ENCODE results near the gene COL23A1.
"Not testable (repeated sequence)": the region's sequence is repeated elsewhere in the genome, so short reads cannot be mapped to it uniquely, and the experiment has no call there.

Gene COL23A1

DNA sequence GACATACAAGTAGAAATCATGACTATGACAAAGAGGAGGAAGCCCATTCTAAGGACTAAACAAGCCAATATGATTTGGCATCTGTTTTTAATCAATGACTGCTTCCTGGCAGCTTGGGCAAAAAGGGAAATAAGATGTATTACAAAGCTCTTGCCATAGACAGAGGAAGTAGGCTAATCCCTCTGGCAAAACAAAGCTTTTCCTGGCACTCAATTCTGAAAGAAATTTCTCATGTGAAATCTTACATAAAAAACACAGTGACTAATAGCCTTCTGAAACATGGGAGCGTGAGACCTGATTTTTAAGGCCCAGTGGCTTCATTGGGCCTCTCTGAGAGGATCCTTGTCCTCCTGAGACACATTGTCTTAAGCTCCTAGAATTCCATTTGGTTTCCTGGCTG is 93.6 kb downstream of the COL23A1 start:
- DNase-seq, result no peak

DNA sequence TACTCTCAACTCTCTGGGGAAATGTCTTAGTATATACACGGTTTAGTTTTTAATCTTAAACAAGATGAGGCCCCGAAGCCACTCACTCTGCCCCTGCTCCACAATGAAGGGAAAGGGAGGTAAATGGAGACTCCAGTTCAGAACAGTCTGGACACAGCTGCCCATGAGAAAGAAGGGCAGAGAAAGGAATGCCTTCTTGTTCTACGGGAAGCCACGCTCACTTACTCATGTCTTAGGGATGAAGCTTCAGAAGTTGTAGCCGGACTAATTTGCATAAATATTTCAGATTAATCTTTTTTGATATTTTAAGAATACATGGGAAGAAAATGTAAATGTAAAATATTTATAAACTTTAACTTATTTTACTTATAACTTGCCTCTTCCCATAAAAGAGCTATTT is 94.0 kb downstream of the COL23A1 start:
- DNase-seq, result no peak

DNA sequence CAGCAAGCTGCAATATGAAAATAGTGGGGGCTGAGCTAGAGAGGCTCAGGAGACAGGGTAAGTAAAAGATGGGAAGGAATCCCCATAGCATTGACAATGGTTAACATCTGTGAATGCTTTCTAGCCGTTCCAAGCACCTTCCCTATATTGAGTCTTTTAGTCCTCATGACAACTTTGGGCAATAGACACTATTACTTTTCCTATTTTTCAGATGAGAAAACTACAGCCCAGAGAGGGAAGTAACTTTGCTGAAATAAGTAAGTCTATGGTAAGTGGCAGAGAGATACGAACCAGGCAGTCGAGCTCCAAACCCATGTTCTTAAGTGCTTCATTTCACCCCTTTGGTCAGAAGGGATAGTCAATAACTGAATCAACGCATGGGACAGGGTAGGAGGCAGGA is 94.5 kb downstream of the COL23A1 start:
- no peak for DNase-seq

DNA sequence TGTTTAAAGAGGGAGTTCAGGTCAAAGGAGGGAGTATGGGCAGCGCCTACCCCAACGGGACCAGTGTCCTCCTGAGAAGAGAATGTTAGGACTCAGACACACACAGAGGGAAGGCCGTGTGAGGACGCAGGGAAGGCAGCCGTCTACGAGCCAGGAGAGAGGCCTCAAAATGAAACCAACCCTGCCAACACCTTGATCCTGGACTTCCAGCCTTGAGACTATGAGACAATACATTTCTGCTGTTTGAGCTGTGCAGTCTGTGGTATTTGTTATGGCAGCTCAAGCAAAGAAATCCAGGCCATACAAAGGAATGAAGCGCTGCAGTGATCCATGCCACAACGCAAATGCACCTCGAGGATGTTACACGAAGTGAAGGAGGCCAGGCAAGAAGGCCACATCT is 97.9 kb downstream of the COL23A1 start:
- DNase-seq, result no peak

DNA sequence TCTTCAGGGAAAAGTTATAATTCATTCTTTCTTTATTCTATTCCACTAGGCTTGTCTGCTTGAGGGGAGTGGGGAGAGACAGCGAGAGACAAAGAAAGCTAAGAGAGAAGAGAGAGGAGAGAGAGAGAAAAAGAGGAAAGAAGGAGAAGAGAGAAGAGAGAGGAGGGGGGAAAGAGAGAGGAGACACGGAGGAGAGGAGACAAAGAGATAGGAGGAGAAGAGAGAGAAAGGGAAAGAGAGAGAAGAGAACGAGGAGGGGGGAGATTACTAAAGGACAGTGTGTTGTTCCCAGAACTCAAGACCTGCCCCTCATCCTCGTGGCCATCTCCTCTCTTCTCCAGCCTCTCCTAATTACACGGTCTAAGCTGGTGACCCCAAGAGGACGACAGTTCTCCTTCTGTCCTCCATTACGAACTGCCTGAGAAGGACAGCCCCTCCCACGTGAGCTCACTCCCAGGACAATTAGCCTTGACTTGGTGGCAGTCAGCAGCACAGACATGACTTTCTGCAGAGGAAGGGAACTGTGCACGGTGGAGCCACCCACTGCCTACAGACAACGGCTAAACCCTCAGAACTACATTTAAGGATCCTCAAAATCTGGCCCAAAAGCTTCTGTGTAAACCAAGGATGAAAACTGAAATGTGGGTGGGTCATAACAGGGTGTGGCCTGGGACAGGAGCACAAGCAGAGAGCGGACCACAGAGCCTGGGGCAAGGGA is 99.1 kb downstream of the COL23A1 start:
- DNase-seq, result no peak

DNA sequence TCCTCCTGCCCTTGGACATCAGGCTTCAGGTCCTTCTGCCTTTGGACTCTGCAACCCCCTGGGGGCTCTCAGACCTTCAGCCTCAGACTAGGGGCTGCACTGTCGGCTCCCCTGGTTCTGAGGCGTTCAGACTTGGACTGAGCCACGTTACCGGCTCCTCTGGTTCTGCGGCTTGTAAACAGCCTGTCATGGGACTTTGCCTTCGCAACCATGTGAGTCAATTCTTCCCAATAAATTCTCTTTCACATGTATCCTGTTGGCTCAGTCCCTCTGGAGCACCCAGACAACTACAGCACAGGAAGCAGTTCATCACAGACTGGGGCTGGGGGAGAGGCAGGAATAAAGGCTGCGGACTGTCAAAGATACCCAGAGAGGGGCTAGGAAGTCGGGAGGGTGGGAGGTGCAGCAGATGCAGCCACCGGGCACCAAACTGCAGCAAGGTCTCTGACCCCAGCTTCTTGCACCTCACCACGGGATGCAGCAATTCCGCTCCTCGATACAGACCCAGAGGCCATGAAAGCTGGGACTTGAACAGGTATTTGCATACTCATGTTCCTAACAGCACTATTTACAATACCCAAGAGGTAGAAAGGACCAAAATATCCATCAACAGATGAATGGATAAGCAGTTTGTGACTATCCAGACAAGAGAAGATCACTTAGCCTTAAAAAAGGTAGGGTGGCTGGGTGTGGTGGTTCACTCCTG is 100.8 kb downstream of the COL23A1 start:
- no peak for DNase-seq

DNA sequence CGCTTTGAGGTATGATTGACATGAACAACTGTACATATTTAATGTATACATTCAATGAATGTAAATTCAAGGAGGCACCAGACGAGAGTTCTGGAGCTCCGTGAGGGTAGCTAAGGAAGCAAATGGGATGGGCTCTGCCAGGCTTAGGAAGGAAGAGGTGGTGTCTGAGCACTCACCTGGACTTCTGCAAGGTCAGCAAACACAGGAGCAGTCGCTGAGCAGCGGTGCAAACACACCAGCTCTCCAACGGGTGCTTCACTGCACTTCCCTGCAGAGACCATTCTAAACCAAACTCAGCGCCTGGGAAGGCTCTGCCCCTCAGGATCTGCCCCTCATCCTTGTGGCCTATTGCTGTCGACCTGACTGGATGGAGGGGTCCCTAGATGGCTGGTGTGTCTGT is 101.5 kb downstream of the COL23A1 start:
- DNase-seq, result no peak

DNA sequence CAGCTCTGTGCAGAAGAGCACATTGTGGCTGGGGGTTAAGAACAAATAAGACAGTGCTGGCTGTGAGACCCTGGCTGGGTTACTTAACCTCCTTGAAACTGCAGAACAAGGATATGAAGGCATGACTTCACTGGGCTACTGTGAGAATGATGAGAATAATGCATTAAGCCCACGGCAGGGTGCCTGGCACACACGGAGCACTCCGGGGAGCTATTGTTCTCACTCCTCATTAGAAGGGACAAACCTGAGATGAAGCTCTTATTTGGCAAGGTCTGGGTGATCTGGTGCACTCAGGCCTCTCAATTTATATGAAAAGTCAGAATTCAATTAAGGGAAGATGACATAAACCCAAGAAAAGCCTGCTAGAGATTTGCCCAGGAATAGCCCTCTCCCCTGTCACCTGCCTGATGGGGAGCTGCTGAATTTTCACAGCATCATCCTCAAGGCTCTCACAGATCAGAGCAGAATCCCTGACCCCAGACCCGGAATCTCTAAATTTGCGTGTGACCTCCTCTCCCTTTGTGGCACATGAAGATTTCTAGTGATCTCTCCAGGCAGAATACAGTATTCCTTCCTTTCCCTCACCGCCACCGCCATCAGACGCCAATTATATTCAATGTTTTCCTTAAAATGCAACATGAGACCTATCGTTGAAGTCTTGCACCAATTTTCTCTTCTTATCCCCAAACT is 102.1 kb downstream of the COL23A1 start:
- DNase-seq, result no peak

DNA sequence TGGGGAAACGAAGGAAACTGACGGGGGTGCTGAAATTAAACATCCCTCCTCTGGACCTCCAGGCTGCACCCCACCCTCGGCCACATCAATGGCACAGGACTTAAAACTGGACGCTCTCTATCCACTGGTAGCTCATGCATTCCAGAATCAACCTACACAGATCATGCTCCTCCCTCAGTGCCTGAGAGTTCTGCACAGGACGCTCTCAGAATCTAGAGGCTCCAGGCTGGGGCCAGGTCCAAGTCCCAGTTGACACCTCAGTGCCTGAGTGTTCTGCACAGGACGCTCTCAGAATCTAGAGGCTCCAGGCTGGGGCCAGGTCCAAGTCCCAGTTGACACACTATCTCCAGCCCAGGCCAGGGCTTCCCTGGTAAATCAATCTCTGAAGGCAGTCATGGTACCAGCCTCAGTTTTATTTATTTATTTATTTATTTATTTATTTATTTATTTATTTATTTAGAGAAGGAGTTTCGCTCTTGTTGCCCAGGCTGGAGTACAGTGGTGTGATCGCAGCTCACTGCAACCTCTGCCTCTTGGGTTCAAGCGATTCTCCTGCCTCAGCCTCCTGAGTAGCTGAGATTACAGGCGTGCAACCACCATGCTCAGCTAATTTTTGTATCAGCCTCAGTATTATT is 103.2 kb downstream of the COL23A1 start:
- DNase-seq, result not testable (repeated sequence)

DNA sequence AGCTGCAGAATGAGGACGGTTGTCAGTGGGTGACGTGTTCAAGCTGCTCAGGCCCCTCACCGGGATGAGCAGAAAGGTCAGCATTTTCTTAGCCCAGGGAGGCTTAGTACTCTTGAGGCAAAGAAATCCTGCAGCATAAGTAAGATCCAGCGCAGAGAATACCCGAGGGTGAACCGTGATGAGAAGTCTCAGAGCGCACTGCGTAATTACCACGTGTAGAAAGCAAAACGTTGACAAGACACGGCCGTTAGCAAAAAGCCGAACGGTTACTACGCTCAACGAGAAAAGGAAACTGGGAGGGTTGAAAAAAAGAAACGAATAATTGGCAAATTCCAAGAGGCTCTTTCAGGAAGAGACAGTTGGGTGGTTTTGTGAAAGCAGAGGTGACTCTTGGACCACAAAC is 104.0 kb downstream of the COL23A1 start:
- DNase-seq, result no peak

DNA sequence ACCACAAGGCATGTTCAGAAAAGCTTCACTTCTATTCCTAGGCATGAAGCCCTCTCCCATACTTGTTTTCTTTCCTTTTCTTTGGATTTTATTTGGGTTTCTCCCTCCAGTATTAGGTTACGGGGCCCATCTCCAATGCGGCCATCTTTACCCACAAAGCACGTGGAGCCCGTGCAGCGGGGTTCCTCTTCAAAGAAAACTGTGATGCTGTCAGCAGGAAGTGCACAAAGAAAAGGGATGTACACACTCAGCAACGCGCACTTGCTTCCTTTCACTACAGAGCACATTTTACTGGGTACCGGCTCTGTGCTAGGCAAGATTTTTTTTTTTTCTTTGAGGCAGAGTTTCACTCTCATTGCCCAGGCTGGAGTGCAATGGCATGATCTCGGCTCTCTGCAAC is 106.6 kb downstream of the COL23A1 start:
- no peak for DNase-seq

DNA sequence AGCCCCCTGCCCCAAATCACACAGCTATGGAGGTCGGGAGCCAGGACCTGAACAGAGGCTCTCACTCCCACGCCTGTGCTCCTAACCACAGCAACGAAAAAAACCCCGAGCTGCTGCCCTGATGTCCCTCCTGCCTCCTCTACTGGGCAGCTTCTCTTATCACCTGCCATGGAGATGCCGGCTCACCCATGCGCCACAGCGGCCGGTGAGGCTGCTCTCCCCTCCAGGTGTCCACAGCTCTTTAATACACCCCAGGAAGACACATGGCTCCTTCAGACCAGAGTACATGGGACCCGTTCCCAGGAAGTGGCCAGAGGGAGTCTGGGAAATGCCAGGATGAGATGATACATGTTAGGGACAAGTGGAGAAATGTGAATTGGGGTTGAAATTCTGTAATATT is 110.9 kb downstream of the COL23A1 start:
- no peak for DNase-seq

DNA sequence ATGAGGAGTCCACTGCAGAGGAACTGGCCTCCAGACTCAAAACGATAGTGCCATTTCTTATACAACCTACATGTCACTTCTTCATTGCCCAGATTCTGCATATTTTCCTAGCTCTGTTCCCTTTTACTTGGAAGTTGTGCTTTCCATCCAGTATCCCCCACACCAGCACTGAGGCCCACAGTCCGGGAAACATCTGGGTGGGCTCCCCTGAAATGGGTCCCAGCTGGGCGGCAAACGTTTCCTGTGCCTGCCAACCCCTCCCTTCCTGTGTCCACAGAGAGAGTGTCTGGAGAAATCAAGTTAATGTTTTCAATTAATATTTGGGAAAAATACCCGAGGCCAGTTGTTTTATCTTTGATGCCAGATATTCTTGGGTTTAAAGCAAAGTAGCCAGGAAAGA is 111.8 kb downstream of the COL23A1 start:
- no peak for DNase-seq

DNA sequence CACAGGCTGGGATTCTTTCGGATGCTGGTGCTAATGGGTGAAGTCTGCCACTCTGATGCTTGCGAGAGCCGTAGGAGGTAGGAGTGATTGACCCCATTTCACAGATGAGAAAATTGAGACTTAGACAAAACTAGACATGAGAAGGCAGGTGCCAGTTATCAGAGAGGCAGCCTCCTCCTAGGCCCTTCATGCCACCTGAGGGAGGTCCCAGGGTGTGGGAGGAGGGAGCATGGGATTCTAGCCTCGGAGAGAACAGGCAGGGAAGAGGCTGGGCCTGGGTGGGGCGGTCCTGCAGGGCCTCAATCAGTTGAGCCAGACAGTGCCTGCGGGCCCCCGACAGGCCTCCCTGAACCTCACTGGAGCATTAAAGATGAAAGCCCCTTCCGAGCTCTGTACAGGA is 112.4 kb downstream of the COL23A1 start:
- no peak for DNase-seq

DNA sequence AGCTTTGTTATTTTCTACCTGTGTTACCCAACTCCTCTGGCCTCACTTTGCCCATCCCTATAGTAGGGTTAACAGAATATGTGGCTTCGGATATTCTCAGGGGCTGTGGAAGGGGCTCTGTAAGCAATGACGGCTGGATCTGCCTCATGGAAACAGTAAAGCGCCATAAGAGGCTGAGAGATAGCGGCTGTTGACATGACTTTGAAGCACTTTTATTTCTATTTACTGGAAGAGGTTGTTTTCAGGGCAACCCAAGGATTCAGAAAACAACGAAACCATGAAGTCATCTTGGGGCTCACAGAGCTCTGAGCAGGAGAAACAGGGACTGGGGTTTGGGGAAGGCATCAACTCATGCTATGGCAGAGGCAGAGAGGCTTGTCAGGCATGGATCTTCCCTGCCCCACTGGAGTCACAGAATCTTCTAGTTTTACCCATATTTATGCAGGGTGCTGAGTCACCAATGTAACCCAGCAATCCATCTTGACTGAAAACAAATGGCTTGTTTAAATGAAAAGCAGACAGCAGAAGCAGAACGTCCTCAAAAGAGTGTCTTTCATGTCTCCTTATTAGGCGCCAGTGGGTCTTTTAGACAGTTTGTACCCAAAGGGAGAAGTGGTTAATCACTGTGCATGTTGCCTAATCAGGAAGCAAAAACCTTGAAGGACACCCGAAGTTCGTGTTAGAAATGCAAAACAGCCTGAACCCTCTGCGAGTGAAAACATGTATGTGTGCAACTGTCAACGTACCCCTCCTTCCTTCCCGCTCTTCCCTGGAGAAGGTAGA is 113.0 kb downstream of the COL23A1 start:
- no peak for DNase-seq

DNA sequence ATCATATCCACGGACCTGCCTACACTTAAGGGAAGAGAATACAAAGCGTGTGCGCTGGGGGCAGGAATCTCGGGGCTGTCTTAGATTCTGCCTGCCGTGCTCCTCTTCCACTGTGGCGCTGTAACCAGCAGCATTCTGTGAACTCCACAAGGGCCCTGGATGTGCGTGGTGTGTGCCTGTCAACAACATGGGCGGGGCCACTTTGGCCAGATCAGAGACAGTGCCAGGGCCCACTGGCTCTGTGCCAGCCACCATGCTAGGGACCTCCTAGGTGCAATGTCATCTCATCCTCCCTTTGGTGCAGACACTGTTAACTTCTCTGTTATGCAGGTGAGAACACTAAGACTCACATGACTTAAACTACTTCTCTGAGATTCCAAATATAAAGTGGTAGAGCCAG is 113.7 kb downstream of the COL23A1 start:
- DNase-seq, result no peak

DNA sequence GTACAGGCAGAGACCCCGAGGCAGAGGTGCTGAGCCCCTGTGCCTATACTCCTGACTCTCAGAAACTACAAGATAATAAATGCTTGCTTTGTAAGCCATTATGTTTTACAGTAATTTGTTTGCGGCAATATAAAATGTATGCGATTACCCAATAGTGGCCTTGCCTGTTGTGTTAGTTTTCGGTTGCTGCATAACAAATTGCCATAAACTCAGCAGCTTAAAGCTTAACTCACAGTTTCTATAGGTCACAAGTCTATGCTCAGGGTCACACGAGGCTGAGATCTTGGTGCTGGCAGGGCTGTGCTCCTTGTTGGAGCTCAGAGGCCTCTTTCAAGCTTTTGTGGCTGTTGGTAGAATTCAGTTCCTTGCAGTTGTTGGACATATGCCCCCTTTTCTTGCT is 114.8 kb downstream of the COL23A1 start:
- DNase-seq, result no peak

DNA sequence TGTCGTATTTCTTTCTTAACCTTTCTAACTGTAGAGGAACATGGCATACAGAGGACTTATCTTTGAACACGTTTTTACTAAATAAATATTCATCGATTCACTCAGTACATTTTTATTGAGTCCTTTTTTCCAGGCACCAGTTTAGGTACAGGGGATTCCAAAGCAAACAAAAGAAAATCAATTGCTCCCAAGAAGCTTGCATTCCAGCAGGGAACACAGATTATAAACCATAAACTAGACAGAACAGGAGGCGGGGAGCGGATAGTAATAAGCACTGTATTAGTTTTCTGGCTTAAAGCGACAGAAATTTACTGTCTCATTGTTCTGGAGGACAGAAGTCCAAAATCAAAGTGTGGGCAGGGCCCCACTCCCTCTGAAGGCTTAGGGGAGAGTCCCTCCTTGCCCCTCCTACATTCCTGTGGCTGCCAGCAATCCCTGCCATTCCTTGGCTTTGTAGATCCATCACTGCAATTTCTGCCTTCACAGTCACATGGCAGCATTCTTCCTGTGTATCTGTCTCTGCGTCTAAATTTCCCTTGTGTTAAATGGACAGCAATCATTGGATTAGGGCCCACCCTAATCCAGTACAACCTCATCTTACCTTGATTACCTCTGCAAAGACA is 115.5 kb downstream of the COL23A1 start:
- no peak for DNase-seq

DNA sequence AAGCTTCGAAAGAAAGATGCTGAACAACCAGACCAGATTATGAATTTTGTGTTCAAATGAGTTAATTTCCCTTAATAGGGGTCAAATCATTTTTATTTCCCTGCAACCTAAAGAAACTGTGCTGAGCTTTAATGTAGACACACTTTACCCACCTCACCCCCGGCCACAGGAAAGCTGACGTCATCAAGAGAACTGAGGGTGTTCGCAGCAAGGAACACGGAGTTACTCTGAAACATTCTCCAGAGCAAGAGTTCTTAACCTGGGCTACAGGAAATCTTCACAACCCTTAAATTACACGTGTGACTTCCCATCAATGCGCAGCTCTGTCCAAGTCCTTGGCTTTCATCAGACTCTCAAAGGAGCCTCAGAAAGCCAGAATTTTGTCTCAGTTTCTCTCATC is 116.3 kb downstream of the COL23A1 start:
- DNase-seq, result no peak

DNA sequence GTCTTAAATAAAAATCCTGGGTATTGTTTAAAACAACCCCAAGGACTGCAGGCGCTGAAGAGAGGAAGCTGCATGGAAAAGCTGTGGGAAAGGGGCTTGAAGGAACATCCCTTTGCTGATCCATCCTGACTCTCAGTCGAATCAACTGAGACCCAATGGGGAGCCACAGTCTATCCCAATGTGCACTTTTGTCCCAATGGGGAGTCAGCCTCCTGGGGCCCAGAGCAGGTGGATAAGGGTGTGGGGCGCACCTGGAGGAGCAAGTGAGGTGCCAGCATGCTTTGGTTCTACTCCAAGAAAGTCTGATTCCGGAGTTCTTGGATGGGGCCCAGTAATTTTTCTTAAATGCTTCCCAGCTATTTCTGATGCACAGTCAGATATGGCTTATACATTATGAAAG is 118.1 kb downstream of the COL23A1 start:
- DNase-seq, result no peak

DNA sequence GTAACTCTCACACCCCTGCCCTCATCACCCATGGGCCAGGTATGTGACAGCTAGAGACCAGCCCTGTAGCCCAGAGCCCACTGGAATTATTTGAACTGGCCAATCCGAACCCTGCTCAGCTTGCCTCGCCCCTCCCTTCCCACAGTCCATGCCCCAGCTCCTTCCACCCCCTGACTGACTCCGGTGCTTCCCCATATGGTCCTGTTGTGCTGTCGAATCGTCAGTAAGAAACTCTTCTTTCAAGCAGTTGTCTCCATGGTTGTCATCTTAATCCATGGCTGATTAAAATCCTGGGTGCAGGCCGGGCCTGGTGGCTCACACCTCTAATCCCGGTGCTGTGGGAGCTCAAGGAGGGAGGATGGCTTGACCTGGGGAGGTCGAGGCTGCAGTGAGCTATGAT is 118.5 kb downstream of the COL23A1 start:
- DNase-seq, result no peak

DNA sequence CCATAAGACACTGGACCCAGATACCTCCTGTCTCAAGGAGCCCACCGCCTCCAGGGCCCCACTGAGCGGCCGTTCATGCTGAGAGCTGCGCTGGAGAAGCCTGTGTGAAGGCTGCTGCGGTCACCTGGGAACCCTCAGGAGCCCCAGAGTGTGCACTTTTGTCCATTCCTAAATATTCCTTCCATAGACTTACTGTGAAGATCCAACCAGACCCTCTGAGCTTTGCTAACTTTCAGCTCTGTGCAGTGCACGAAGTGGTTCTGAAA is 119.5 kb downstream of the COL23A1 start:
- DNase-seq, result no peak
